K562 (cell line): ENCODE measurements around the gene RSPRY1.

ENCODE experiments used
- EP400 ChIP-seq: fragments of 450-650 bp; IDR thresholded peaks from 2 replicates; pipeline ENCODE4 v1.6.1; 2017; ENCODE audit warnings: antibody characterized with exemption, mild to moderate bottlenecking, moderate library complexity
- ZNF121 ChIP-seq: sonication (generic); formaldehyde crosslinking; conservative IDR thresholded peaks from 2 replicates; pipeline ENCODE4 v1.8.0; 2022; ENCODE audit warnings: missing genetic modification reagents
- ZNF717 ChIP-seq: fragments of 250-450 bp; sonication (Bioruptor Pico); IDR thresholded peaks from 2 replicates; pipeline ENCODE4 v1.5.0; 2021

GRCh38 chr16:57283214-57283958 is 97.3 kb downstream of the RSPRY1 start:
- TF ChIP-seq EP400: no peak
- TF ChIP-seq ZNF121 (CRISPR knock-in tag): no peak
- no peak for TF ChIP-seq ZNF717 (CRISPR knock-in tag)
